K562 (cell line): ENCODE measurements around the gene GPC2. TPM values are rescaled to one million over a fixed set of nuclear protein-coding genes. Genes with fewer than 3 reads are reported as not detected.

Experiments used
- C11orf30 ChIP-seq: fragments of 450-650 bp; IDR thresholded peaks from 2 replicates; pipeline ENCODE4 v1.6.1; 2016; ENCODE audit warnings: low read depth, mild to moderate bottlenecking
- CBX1 ChIP-seq: sonication (generic); IDR thresholded peaks from 2 replicates; pipeline ENCODE4 v1.6.1; 2016; ENCODE audit warnings: antibody characterized with exemption, low read depth, mild to moderate bottlenecking
- CCNT2 ChIP-seq: IDR thresholded peaks from 2 replicates; pipeline ENCODE4 v1.6.1; 2011; ENCODE audit warnings: borderline replicate concordance, low read depth, mild to moderate bottlenecking, moderate library complexity, mixed read lengths, low read length; ENCODE audit not compliant: insufficient read length; ENCODE audit errors: extremely low read depth
- DACH1 ChIP-seq: fragments of 450-650 bp; IDR thresholded peaks from 2 replicates; pipeline ENCODE4 v1.6.1; 2018; ENCODE audit not compliant: partially characterized antibody
- HDAC1 ChIP-seq, 2 experiments: fragments of 450-650 bp; IDR thresholded peaks; 2 replicates each; pipeline ENCODE4 v1.6.1; 2016 to 2017; ENCODE audit warnings: inconsistent platforms in 1 of 2, mild to moderate bottlenecking in 1 of 2, moderate library complexity in 1 of 2
- JUND ChIP-seq, 2 experiments: IDR thresholded peaks; 2 replicates in 1 of 2; 3 replicates in 1 of 2; pipeline ENCODE4 v1.6.1; 2011; ENCODE audit warnings: borderline replicate concordance in 2 of 2, low read depth in 2 of 2, low read length in 2 of 2, improper control_type of control experiment in 1 of 2, missing biosample characterization in 1 of 2, missing genetic modification characterization in 1 of 2, missing genetic modification reagents in 1 of 2
- MYC ChIP-seq, 2 experiments: fragments of 250-450 bp in 1 of 2; sonication (Bioruptor Pico) in 1 of 2; IDR thresholded peaks; 2 replicates each; pipeline versions ENCODE4 v1.5.1 to v1.6.1; 2012 to 2021; ENCODE audit warnings: low read depth in 2 of 2, borderline replicate concordance in 1 of 2, improper control_type of control experiment in 1 of 2, low read length in 1 of 2, mild to moderate bottlenecking in 1 of 2, moderate library complexity in 1 of 2
- NFYB ChIP-seq: IDR thresholded peaks from 2 replicates; pipeline ENCODE4 v1.6.1; 2011; ENCODE audit warnings: mild to moderate bottlenecking, moderate library complexity; ENCODE audit not compliant: insufficient read length; ENCODE audit errors: extremely low read depth
- SMARCA4 ChIP-seq: fragments of 450-650 bp; IDR thresholded peaks from 2 replicates; pipeline ENCODE4 v1.6.1; 2016
- TEAD1 ChIP-seq, 2 experiments: fragments of 450-650 bp in 1 of 2; sonication (generic) in 1 of 2; formaldehyde crosslinking; IDR thresholded peaks; 2 replicates each; pipeline versions ENCODE4 v1.4.0 to v1.8.0; 2020 to 2022; ENCODE audit warnings: mild to moderate bottlenecking in 2 of 2, missing genetic modification reagents in 1 of 2
- ZBTB17 ChIP-seq: fragments of 450-650 bp; formaldehyde crosslinking; IDR thresholded peaks from 2 replicates; pipeline ENCODE4 v1.4.0; 2020; ENCODE audit warnings: mild to moderate bottlenecking
- ZFP1 ChIP-seq: fragments of 450-650 bp; formaldehyde crosslinking; IDR thresholded peaks from 2 replicates; pipeline ENCODE4 v1.4.0; 2020; ENCODE audit warnings: mild to moderate bottlenecking, mixed read lengths
- polyA plus RNA-seq, 8 experiments: library from polyadenylated mRNA; depleted of rRNA in 4 of 8; stranded (reverse) in 5 of 8; unstranded in 3 of 8; fragments of >200 nt; fragmentation: Nextera tagmentation in 2 of 8; fragmentation: Illumina TruSeq in 1 of 8; extraction: Ambion mirVana in 2 of 8; extraction: Trizol in 1 of 8; gene quantifications; 2 replicates each; pipeline versions ENCODE4 v1.2.1 to v1.2.3, GENCODE V29; 2011 to 2014; ENCODE audit warnings: inconsistent platforms in 1 of 8, missing spikeins in 1 of 8
- total RNA-seq, 7 experiments: library from RNA; depleted of rRNA in 6 of 7; stranded (reverse); fragments of >200 nt in 6 of 7; fragmentation: Illumina TruSeq in 2 of 7; extraction: Trizol in 2 of 7; gene quantifications; 2 replicates each; pipeline versions ENCODE4 v1.2.1 to v1.2.3, GENCODE V29; 2011 to 2021; ENCODE audit warnings: low replicate concordance in 1 of 7

The GPC2 gene
- total and polyA plus RNA-seq, 9 of the 15 experiments (the other 6 are each of a cell fraction or from before 2014, with no cell fraction given), result 0.06 to 7.7 (median 1.4) TPM; not detected in 1

- TF ChIP-seq ZFP1 (CRISPR knock-in tag) (no peak), MYC (IDR thresholded peaks at IDR 0.05; ENCODE audit: low read depth, low read length) (no peak), MYC (CRISPR knock-in tag; IDR thresholded peaks at IDR 0.05; ENCODE audit: borderline replicate concordance, low read depth) (no peak), JUND (IDR thresholded peaks at IDR 0.05; ENCODE audit: borderline replicate concordance, low read depth, low read length) (no peak), JUND (tag; IDR thresholded peaks at IDR 0.05; ENCODE audit: borderline replicate concordance, low read depth, low read length) (no peak), HDAC1 (IDR thresholded peaks at IDR 0.05) (no peak), CCNT2 (no peak), TEAD1 (CRISPR knock-in tag; IDR thresholded peaks at IDR 0.05) (no peak), ZBTB17 (CRISPR knock-in tag) (no peak), DACH1 (no peak), NFYB (no peak), CBX1 (no peak), C11orf30 (no peak), SMARCA4 (no peak)
These were observed 44.1 kb upstream of the GPC2 start (continued) for GRCh38 chr7:100221231-100221718.
